Measurements from ENCODE around the gene KSR2. TPM values are rescaled to one million over a fixed set of nuclear protein-coding genes. Genes with fewer than 3 reads are reported as not detected.

Gene KSR2
- total and polyA plus RNA-seq, 2 of the 13 experiments (the other 11 are each of a cell fraction or from before 2014, with no cell fraction given): 0.02 TPM; not detected in 1

- H2AFZ ChIP-seq (ENCODE audit: low read length): no peak overlapping the region
- no peaks in the 10 kb centered on the region for H3K4me1 ChIP-seq (ENCODE audit: insufficient read depth, low read length)
- 0% methylated on average over 2 of the region's 8 CpGs for WGBS (ENCODE audit: low lambda C conversion rate)
- no peak overlapping the region for H3K4me3 ChIP-seq (replicated peaks in 1 of 3; ENCODE audit: insufficient read depth in 1 of 3, low read depth in 2 of 3, low read length in 3 of 3)
- CTCF ChIA-PET (ENCODE audit: low intra/inter-chr PET ratio, low total read pairs): interaction anchor here (1.7 kb wide), 1 partner anchor 305 kb away, joined by 9 read pairs; no protein-coding TSS in a partner anchor
- TF ChIP-seq SOX13 (IDR thresholded peaks at IDR 0.05) (no peak), SOX13 (CRISPR knock-in tag; conservative IDR thresholded peaks at IDR 0.05 in 1 of 2, IDR thresholded peaks at IDR 0.05 in 1 of 2) (no peak), STAG1 (CRISPR knock-in tag; IDR thresholded peaks at IDR 0.05) (peak; percentile 49), PAWR (CRISPR knock-in tag; IDR thresholded peaks at IDR 0.05; ENCODE audit: borderline replicate concordance) (no peak), FOXA3 (CRISPR knock-in tag; IDR thresholded peaks at IDR 0.05) (no peak), SMC3 (IDR thresholded peaks at IDR 0.05; ENCODE audit: low read length) (peak; percentile 44; the same call in 1 of the 2 replicates), RELA (CRISPR knock-in tag; IDR thresholded peaks at IDR 0.05) (no peak), GTF3A (CRISPR knock-in tag; conservative IDR thresholded peaks at IDR 0.05) (no peak), CTCF (CRISPR knock-in tag; IDR thresholded peaks at IDR 0.05) (peak; percentile 57)
- H3K27ac ChIP-seq (ENCODE audit: extremely low read length, insufficient read depth, low read length): no peak overlapping the region
- H3K27me3 ChIP-seq (ENCODE audit: control insufficient read depth in 1 of 2, insufficient read depth in 2 of 2, low read length in 2 of 2): peaks cover 3 to 9% of the 10 kb centered on the region in 2 experiments; a peak in 2 of 5 replicates
- ATAC-seq: no peak; the same call in 2 of the 3 replicates
- FAIRE-seq: no peak
- H3K4me2 ChIP-seq (ENCODE audit: low read depth, low read length): no peak overlapping the region
- intact Hi-C loops (cut with micrococcal nuclease; ENCODE audit: unreplicated experiment): loop anchor here (10.0 kb wide), 1 partner anchor 437 kb away; no protein-coding TSS in a partner anchor
- no peak overlapping the region for H3K9ac ChIP-seq (ENCODE audit: insufficient read depth, low read depth, low read length)
- in situ Hi-C loops (cut with HindIII; ENCODE audit: extremely low pct_ligation_motif_present, low pct_unique_long_range_greater_than_20kb): loop anchor here (10.0 kb wide), 1 partner anchor 307 kb away; the partner anchor contains the start of gene NOS1
- BruUV-seq (replicated peaks): no TSS peak
- no peaks in the 10 kb centered on the region for H3K9me3 ChIP-seq (ENCODE audit: low read length)
- POLR2A ChIA-PET: no interaction called here
- peak; percentile 5 for DNase-seq (ENCODE audit: low spot score)
- no peaks in the 10 kb centered on the region for H4K20me1 ChIP-seq (ENCODE audit: insufficient read depth, low read length)
- no peaks in the 10 kb centered on the region for H3K79me2 ChIP-seq (ENCODE audit: insufficient read depth, low read length)
- H3K36me3 ChIP-seq (replicated peaks in 1 of 2; ENCODE audit: control insufficient read depth in 1 of 2, insufficient read depth in 2 of 2, low read length in 2 of 2): no peaks in the 10 kb centered on the region
Measured at GRCh38 chr12:117671734-117672133, 297.1 kb downstream of the KSR2 start.

All from HepG2 (cell line).